A549 (cell line): ENCODE data around the gene MYLIP. TPM values are rescaled to one million over a fixed set of nuclear protein-coding genes. Genes with fewer than 3 reads are reported as not detected.

ENCODE experiments used
- ATAC-seq, 2 experiments: fragments of 200-7000 bp in 1 of 2; fragments of >200 bp in 1 of 2; cut with Nextera tagmentation in 1 of 2; cut with Tn5 transposase in 1 of 2; 3 replicates each; pipeline versions ENCODE4 v1.8.0 to v1.9.1; 2018 to 2020; ENCODE audit warnings: mild to moderate bottlenecking in 1 of 2, moderate library complexity in 1 of 2
- CTCF ChIA-PET: fragments of 300-600 bp; sonication (Branson Sonifier 250); formaldehyde crosslinking; extraction: SDS; loops from one replicate; lab custom pipeline; 2021; ENCODE audit warnings: antibody characterized with exemption, inconsistent platforms; lab: Yijun Ruan, JAX
- POLR2A ChIA-PET: fragments of 350-600 bp; formaldehyde crosslinking; extraction: SDS; loops from one replicate; lab custom pipeline; 2021; ENCODE audit warnings: antibody characterized with exemption, inconsistent platforms; lab: Yijun Ruan, JAX
- DNase-seq, 2 experiments: peaks; one replicate each; pipeline versions ENCODE4 v3.0.0 to v3.0.0-alpha.2; 2011 to 2016; ENCODE audit warnings: low read depth in 1 of 2, low spot score in 1 of 2
- FAIRE-seq: peaks from 2 replicates; lab custom pipeline; 2011; peaks lifted over from hg19 to GRCh38; lab: Jason Lieb, UNC
- H3K27ac ChIP-seq, 2 experiments: fragments of >200 bp; sonication (Bioruptor Twin); formaldehyde crosslinking; 3 replicates each; pipeline ENCODE4 v1.5.1; 2016 to 2017
- H3K4me1 ChIP-seq: fragments of >200 bp; sonication (Bioruptor Twin); formaldehyde crosslinking; 3 replicates; pipeline ENCODE4 v1.6.1; 2016
- H3K4me2 ChIP-seq: fragments of >200 bp; sonication (Bioruptor Twin); formaldehyde crosslinking; 3 replicates; pipeline ENCODE4 v1.6.1; 2016
- H3K4me3 ChIP-seq: fragments of >200 bp; sonication (Bioruptor Twin); formaldehyde crosslinking; 3 replicates; pipeline ENCODE4 v1.5.1; 2016
- H3K9me3 ChIP-seq: fragments of >200 bp; sonication (Bioruptor Twin); formaldehyde crosslinking; 3 replicates; pipeline ENCODE4 v1.6.1; 2016
- CEBPB ChIP-seq, 2 experiments: fragments of >200 bp in 1 of 2; sonication (Bioruptor Twin) in 1 of 2; formaldehyde crosslinking in 1 of 2; IDR thresholded peaks; 2 replicates each; pipeline ENCODE4 v1.6.1; 2012 to 2016
- CHD2 ChIP-seq: fragments of 150-350 bp; IDR thresholded peaks from 2 replicates; pipeline ENCODE4 v1.6.1; 2014; ENCODE audit warnings: low read length; ENCODE audit not compliant: partially characterized antibody
- CHD4 ChIP-seq: fragments of 200-600 bp; sonication (generic); IDR thresholded peaks from 2 replicates; pipeline ENCODE4 v1.6.1; 2016; ENCODE audit warnings: antibody characterized with exemption, mild to moderate bottlenecking, borderline replicate concordance
- EHF ChIP-seq: fragments of 250-450 bp; sonication (Bioruptor Pico); IDR thresholded peaks from 2 replicates; pipeline ENCODE4 v1.5.0; 2020; ENCODE audit warnings: mild to moderate bottlenecking
- EHMT2 ChIP-seq: fragments of 200-600 bp; sonication (generic); IDR thresholded peaks from 2 replicates; pipeline ENCODE4 v1.6.1; 2016; ENCODE audit warnings: antibody characterized with exemption, low read depth, mild to moderate bottlenecking, moderate library complexity
- EP300 ChIP-seq, 2 experiments: fragments of >200 bp; sonication (Bioruptor Twin); formaldehyde crosslinking; IDR thresholded peaks; 2 replicates in 1 of 2; 3 replicates in 1 of 2; pipeline ENCODE4 v1.6.1; 2016 to 2017
- ESRRA ChIP-seq: fragments of 150-350 bp; IDR thresholded peaks from 2 replicates; pipeline ENCODE4 v1.6.1; 2014; ENCODE audit warnings: mild to moderate bottlenecking, low read length, borderline replicate concordance
- FOSB ChIP-seq: fragments of 250-450 bp; sonication (Bioruptor Pico); IDR thresholded peaks from 2 replicates; pipeline ENCODE4 v1.5.0; 2020; ENCODE audit warnings: mild to moderate bottlenecking, moderate library complexity
- HDAC2 ChIP-seq: fragments of 200-600 bp; sonication (generic); IDR thresholded peaks from 2 replicates; pipeline ENCODE4 v1.6.1; 2016
- HOXB5 ChIP-seq: fragments of 250-450 bp; sonication (Bioruptor Pico); IDR thresholded peaks from 2 replicates; pipeline ENCODE4 v1.5.0; 2020; ENCODE audit warnings: mild to moderate bottlenecking, moderate library complexity
- JUN ChIP-seq, 2 experiments: fragments of >200 bp; sonication (Bioruptor Twin); formaldehyde crosslinking; IDR thresholded peaks; 2 replicates in 1 of 2; 3 replicates in 1 of 2; pipeline ENCODE4 v1.6.1; 2016 to 2017
- MAX ChIP-seq: IDR thresholded peaks from 2 replicates; pipeline ENCODE4 v1.6.1; 2012
- MAZ ChIP-seq: fragments of 150-350 bp; IDR thresholded peaks from 2 replicates; pipeline ENCODE4 v1.6.1; 2014; ENCODE audit warnings: antibody characterized with exemption, low read depth, low read length, borderline replicate concordance
- MYC ChIP-seq: IDR thresholded peaks from 2 replicates; pipeline ENCODE4 v1.6.1; 2012; ENCODE audit warnings: mild to moderate bottlenecking, inconsistent platforms, low read length, improper control_type of control experiment, borderline replicate concordance
- NFE2L2 ChIP-seq: fragments of 150-350 bp; conservative IDR thresholded peaks from 2 replicates; pipeline ENCODE4 v1.6.1; 2014; ENCODE audit warnings: low read length
- NR3C1 ChIP-seq: fragments of >200 bp; sonication (Bioruptor Twin); formaldehyde crosslinking; IDR thresholded peaks from 3 replicates; pipeline ENCODE4 v1.6.1; 2017
- POLR2A ChIP-seq: IDR thresholded peaks from 2 replicates; pipeline ENCODE4 v1.6.1; 2012; ENCODE audit warnings: mild to moderate bottlenecking, low read length
- POLR2AphosphoS2 ChIP-seq: conservative IDR thresholded peaks from 2 replicates; pipeline ENCODE4 v1.6.1; 2012; ENCODE audit warnings: low read length, improper control_type of control experiment, inconsistent platforms
- RARB ChIP-seq: fragments of 250-450 bp; sonication (Bioruptor Pico); IDR thresholded peaks from 2 replicates; pipeline ENCODE4 v1.8.0; 2021; ENCODE audit warnings: mild to moderate bottlenecking, moderate library complexity
- RCOR1 ChIP-seq: fragments of 150-350 bp; IDR thresholded peaks from 2 replicates; pipeline ENCODE4 v1.6.1; 2014; ENCODE audit warnings: antibody characterized with exemption, low read length, low read depth
- RFX5 ChIP-seq: fragments of 450-650 bp; IDR thresholded peaks from 2 replicates; pipeline ENCODE4 v1.7.1; 2014; ENCODE audit warnings: antibody characterized with exemption, mild to moderate bottlenecking, moderate library complexity
- SMC3 ChIP-seq: fragments of >200 bp; sonication (Bioruptor Twin); formaldehyde crosslinking; IDR thresholded peaks from 3 replicates; pipeline ENCODE4 v1.6.1; 2018; ENCODE audit warnings: inconsistent platforms
- SREBF2 ChIP-seq: fragments of 450-650 bp; IDR thresholded peaks from 2 replicates; pipeline ENCODE4 v1.6.1; 2014; ENCODE audit warnings: mild to moderate bottlenecking, moderate library complexity
- USF2 ChIP-seq: fragments of 450-650 bp; IDR thresholded peaks from 2 replicates; pipeline ENCODE4 v1.6.1; 2014; ENCODE audit warnings: antibody characterized with exemption
- ZFP36 ChIP-seq: fragments of 450-650 bp; IDR thresholded peaks from 2 replicates; pipeline ENCODE4 v1.6.1; 2014; ENCODE audit warnings: borderline replicate concordance; ENCODE audit not compliant: partially characterized antibody
- ZNF302 ChIP-seq: fragments of 250-450 bp; sonication (Bioruptor Pico); IDR thresholded peaks from 2 replicates; pipeline ENCODE4 v1.9.0; 2021; ENCODE audit warnings: inconsistent platforms, mild to moderate bottlenecking, moderate library complexity
- ZSCAN20 ChIP-seq: fragments of 250-450 bp; sonication (Bioruptor Pico); IDR thresholded peaks from 2 replicates; pipeline ENCODE4 v1.8.0; 2022; ENCODE audit warnings: mild to moderate bottlenecking, moderate library complexity
- WGBS: methylation state at CpG from one replicate; pipeline ENCODE4 v1.1.6; 2017; ENCODE audit errors: missing lambda C conversion rate; 5-methylcytosine and 5-hydroxymethylcytosine counted together
- polyA plus RNA-seq, 4 experiments: library from polyadenylated mRNA; depleted of rRNA in 3 of 4; stranded (reverse); fragments of >200 nt; fragmentation: RNase III in 1 of 4; extraction: RNeasy Plus Mini Kit Qiagen cat#74134 plus additional on column Dnase treatment in 1 of 4; gene quantifications; 2 replicates in 3 of 4; 3 replicates in 1 of 4; pipeline ENCODE4 v1.2.3, GENCODE V29; 2011 to 2017

Gene MYLIP
- polyA plus RNA-seq, 2 of the 4 experiments (the other 2 are of a cell fraction) = 2.3 to 9.1 TPM

GRCh38 chr6:16080204-16080603, 48.7 kb upstream of the MYLIP start:
- FAIRE-seq (no peak), DNase-seq (no peak), ATAC-seq (no peak)
- TF ChIP-seq CEBPB (IDR thresholded peaks at IDR 0.05) (no peak), POLR2AphosphoS2 (no peak), EHMT2 (no peak), CHD4 (no peak), ZSCAN20 (CRISPR knock-in tag) (no peak), CHD2 (no peak), HDAC2 (no peak), MYC (no peak), NFE2L2 (no peak)
- WGBS = 3% methylated on average over 1 of the region's 1 CpG
- H3K4me2 ChIP-seq = no peak overlapping the region
- H3K4me1 ChIP-seq = no peaks in the 10 kb centered on the region
- no peak overlapping the region for H3K4me3 ChIP-seq
- CTCF ChIA-PET = interaction anchor here (0.6 kb wide), 1 partner anchor 123 kb away, joined by 4 read pairs; no protein-coding TSS in a partner anchor
- H3K9me3 ChIP-seq = no peaks in the 10 kb centered on the region
- POLR2A ChIA-PET = no interaction called here
- no peak overlapping the region for H3K27ac ChIP-seq

GRCh38 chr6:16081326-16081725, 47.6 kb upstream of the MYLIP start:
- H3K4me1 ChIP-seq = no peaks in the 10 kb centered on the region
- H3K4me3 ChIP-seq = no peak overlapping the region
- ATAC-seq (no peak), FAIRE-seq (no peak), DNase-seq (no peak)
- 65% methylated on average over 4 of the region's 4 CpGs for WGBS
- H3K27ac ChIP-seq = no peak overlapping the region
- H3K4me2 ChIP-seq = no peak overlapping the region
- CTCF ChIA-PET = interaction anchor here (0.5 to 1.6 kb wide), 2 partner anchors 47 to 422 kb away, joined by 3 to 4 read pairs; partner anchors contain the start of gene MYLIP
- POLR2A ChIA-PET = no interaction called here
- no peak for TF ChIP-seq EP300 (IDR thresholded peaks at IDR 0.05)
- TF ChIP-seq, all 56 proteins: peak for 0
- no peaks in the 10 kb centered on the region for H3K9me3 ChIP-seq

GRCh38 chr6:16082361-16082760, 46.5 kb upstream of the MYLIP start:
- H3K4me2 ChIP-seq = no peak overlapping the region
- no peak for FAIRE-seq
- no peak overlapping the region for H3K27ac ChIP-seq
- H3K4me1 ChIP-seq = no peaks in the 10 kb centered on the region
- no peak for TF ChIP-seq FOSB (CRISPR knock-in tag)
- no peak for TF ChIP-seq SMC3
- no peak for TF ChIP-seq ZNF302 (CRISPR knock-in tag)
- TF ChIP-seq NR3C1 = no peak
- TF ChIP-seq POLR2A = no peak
- no peak for TF ChIP-seq HDAC2
- no peak for TF ChIP-seq CEBPB (IDR thresholded peaks at IDR 0.05)
- no peak for TF ChIP-seq RFX5
- no peak for TF ChIP-seq MYC
- TF ChIP-seq ESRRA = no peak
- no peak for TF ChIP-seq NFE2L2
- TF ChIP-seq RCOR1 = no peak
- TF ChIP-seq CHD2 = no peak
- no peak for TF ChIP-seq SREBF2
- TF ChIP-seq MAZ = no peak
- TF ChIP-seq JUN (IDR thresholded peaks at IDR 0.05) = no peak
- no peak for TF ChIP-seq CHD4
- TF ChIP-seq, all 56 proteins: peak for 0
- DNase-seq (no peak), ATAC-seq (no peak)
- no peaks in the 10 kb centered on the region for H3K9me3 ChIP-seq
- no peak overlapping the region for H3K4me3 ChIP-seq
- ChIA-PET POLR2A (no interaction called here), CTCF (interaction anchor here (1.6 kb wide), 1 partner anchor 46 kb away, joined by 4 read pairs; the partner anchor contains the start of gene MYLIP)
- WGBS = 0% methylated on average over 1 of the region's 1 CpG

- ATAC-seq (no peak), FAIRE-seq (no peak), DNase-seq (no peak)
- WGBS = 40% methylated on average over 4 of the region's 4 CpGs
- H3K27ac ChIP-seq = no peak overlapping the region
- H3K4me2 ChIP-seq = no peak overlapping the region
- no peak overlapping the region for H3K4me3 ChIP-seq
- ChIA-PET CTCF (interaction anchor here (0.8 to 1.4 kb wide), 2 partner anchors 42 to 97 kb away, joined by 4 to 5 read pairs; partner anchors contain the start of gene MYLIP), POLR2A (no interaction called here)
- H3K9me3 ChIP-seq = no peaks in the 10 kb centered on the region
- TF ChIP-seq HOXB5 (CRISPR knock-in tag) = no peak
- no peak for TF ChIP-seq USF2
- TF ChIP-seq ESRRA = no peak
- no peak for TF ChIP-seq MAX
- TF ChIP-seq EHF (CRISPR knock-in tag) = no peak
- TF ChIP-seq RARB = no peak
- TF ChIP-seq ZNF302 (CRISPR knock-in tag) = no peak
- TF ChIP-seq RCOR1 = no peak
- no peak for TF ChIP-seq ZFP36
- 0 out of 3 replicates have a peak, but pooled peaks cover 4% of the 10 kb centered on the region for H3K4me1 ChIP-seq
These were observed 41.9 kb upstream of the MYLIP start for GRCh38 chr6:16086965-16087364.
